Upper lobe of left lung (tissue), 6 donors: ENCODE data around the gene LRPPRC. TPM values are rescaled to one million over a fixed set of nuclear protein-coding genes. Genes with fewer than 3 reads are reported as not detected.
A peak's percentile ranks its signal among the peaks of the same experiment; 100 is the strongest.

ENCODE experiments used
- ATAC-seq, 2 donors: fragments of 200-7000 bp; cut with Tn5 transposase; one replicate each; pipeline ENCODE4 v1.9.1; 2022; ENCODE audit warnings: mild to moderate bottlenecking in 2 of 2, moderate library complexity in 2 of 2; ENCODE audit not compliant: low FRiP score in 2 of 2
- DNase-seq, 2 donors: peaks; one replicate each; pipeline ENCODE4 v3.0.0-alpha.2; 2019 to 2020
- H3K27ac ChIP-seq, 4 donors: fragments of 200-600 bp; sonication (generic); one replicate each; pipeline ENCODE4 v1.5.1; 2016 to 2019
- H3K27me3 ChIP-seq, 4 donors: fragments of 200-600 bp; sonication (generic); one replicate each; pipeline ENCODE4 v1.5.1; 2017 to 2019
- H3K36me3 ChIP-seq, 4 donors: fragments of 200-600 bp; sonication (generic); one replicate each; pipeline ENCODE4 v1.5.1; 2016 to 2019
- H3K4me1 ChIP-seq, 4 donors: fragments of 200-600 bp; sonication (generic); one replicate each; pipeline ENCODE4 v1.5.1; 2018 to 2019
- H3K4me3 ChIP-seq, 4 donors: fragments of 200-600 bp; sonication (generic); one replicate each; pipeline ENCODE4 v1.5.1; 2017 to 2019; ENCODE audit warnings: mild to moderate bottlenecking in 2 of 4, moderate library complexity in 1 of 4
- H3K9me3 ChIP-seq, 4 donors: fragments of 200-600 bp; sonication (generic); one replicate each; pipeline ENCODE4 v1.5.1; 2018 to 2019
- EP300 ChIP-seq, 4 donors: sonication (generic); formaldehyde crosslinking; IDR thresholded peaks; one replicate each; pipeline ENCODE4 v1.5.1; 2017; ENCODE audit warnings: antibody characterized with exemption in 4 of 4, control low read depth in 2 of 4
- POLR2A ChIP-seq, 4 donors: fragments of 450-650 bp; IDR thresholded peaks; one replicate each; pipeline ENCODE4 v1.5.1; 2016 to 2017; ENCODE audit warnings: antibody characterized with exemption in 4 of 4, mild to moderate bottlenecking in 2 of 4
- POLR2AphosphoS5 ChIP-seq, 2 donors: sonication (generic); formaldehyde crosslinking; IDR thresholded peaks; one replicate each; pipeline ENCODE4 v1.5.1; 2017; ENCODE audit warnings: antibody characterized with exemption in 2 of 2
- WGBS, 2 donors: methylation state at CpG; one replicate each; pipeline ENCODE4 v1.1.5; 2017 to 2018; 5-methylcytosine and 5-hydroxymethylcytosine counted together
- total RNA-seq, 6 donors: library from RNA; depleted of rRNA in 4 of 6; stranded (reverse); fragments of >200 nt in 4 of 6; gene quantifications; one replicate each; pipeline versions ENCODE4 v1.1.0 to v1.2.1, GENCODE V29; 2016 to 2021
- TF ChIP-seq, protein P1 (sequence below), 6 experiments: fragments of 450-650 bp in 4 of 6; fragments of 200-600 bp in 2 of 6; sonication (generic) in 2 of 6; IDR thresholded peaks; one replicate each; pipeline ENCODE4 v1.5.1; 2016 to 2019; ENCODE audit warnings: antibody characterized with exemption in 6 of 6
- donor health status: DM: no; HTN: no; CAD: no; lungs with moderate emphysema.
- donor health status: DM: no; HTN: yes; CAD: no; lungs with severe emphysema.

LRPPRC gene
- total RNA-seq, 6 donors from 2014 or later = 29.3 to 86.2 (median 47.2) TPM

DNA sequence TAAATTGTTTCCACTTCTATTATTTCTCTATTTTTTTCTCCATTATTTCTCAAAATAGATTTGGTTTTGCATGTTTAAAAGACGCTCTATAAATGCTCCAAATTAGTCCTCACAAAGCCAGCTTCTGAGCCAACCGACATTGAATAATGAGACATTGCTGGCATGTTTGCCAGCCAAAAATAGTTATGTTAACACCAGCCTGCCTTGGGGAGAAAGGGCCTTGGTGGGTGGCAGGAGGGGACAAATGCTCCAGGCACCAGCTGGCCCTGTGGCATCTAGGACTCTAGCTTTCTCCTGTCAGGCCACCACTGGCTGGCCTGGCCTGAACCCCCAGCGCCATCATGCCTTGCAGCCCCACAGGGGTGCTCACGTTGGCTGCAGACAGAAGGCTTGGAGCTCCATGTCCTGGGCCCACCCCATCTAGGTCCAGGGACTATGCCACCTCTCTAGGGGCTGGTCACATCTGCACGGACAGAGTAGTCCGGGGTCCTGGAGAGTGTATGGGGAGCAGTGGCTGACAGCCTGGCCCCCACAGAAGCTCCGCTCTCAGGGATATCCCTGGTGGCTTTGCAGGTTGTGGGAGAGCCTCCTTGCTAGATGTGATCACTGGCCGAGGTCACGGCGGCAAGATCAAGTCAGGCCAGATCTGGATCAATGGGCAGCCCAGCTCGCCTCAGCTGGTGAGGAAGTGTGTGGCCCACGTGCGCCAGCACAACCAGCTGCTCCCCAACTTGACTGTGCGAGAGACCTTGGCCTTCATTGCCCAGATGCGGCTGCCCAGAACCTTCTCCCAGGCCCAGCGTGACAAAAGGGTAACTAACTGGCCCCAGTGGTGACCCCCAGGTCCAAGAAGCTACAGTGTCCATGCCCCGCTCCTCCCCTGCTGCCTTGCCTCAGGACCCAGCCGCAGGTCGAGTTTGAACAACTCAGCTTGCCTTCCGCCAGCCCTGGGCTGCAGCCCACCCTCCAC, 144.5 kb downstream of the LRPPRC start:
- Histone ChIP-seq H3K9me3 (no peaks in the 10 kb centered on the region), H3K27me3 (no peaks in the 10 kb centered on the region), H3K36me3 (no peaks in the 10 kb centered on the region), H3K4me1 (no peaks in the 10 kb centered on the region), H3K27ac (no peak overlapping the region), H3K4me3 (no peak overlapping the region)
- WGBS, 2 donors = 86% methylated on average over 3 to 18 of the region's 20 CpGs
- TF ChIP-seq POLR2AphosphoS5 (IDR thresholded peaks at IDR 0.05) (no peak), POLR2A (IDR thresholded peaks at IDR 0.05) (no peak), EP300 (IDR thresholded peaks at IDR 0.05) (no peak)
- TF ChIP-seq, protein P1, sequence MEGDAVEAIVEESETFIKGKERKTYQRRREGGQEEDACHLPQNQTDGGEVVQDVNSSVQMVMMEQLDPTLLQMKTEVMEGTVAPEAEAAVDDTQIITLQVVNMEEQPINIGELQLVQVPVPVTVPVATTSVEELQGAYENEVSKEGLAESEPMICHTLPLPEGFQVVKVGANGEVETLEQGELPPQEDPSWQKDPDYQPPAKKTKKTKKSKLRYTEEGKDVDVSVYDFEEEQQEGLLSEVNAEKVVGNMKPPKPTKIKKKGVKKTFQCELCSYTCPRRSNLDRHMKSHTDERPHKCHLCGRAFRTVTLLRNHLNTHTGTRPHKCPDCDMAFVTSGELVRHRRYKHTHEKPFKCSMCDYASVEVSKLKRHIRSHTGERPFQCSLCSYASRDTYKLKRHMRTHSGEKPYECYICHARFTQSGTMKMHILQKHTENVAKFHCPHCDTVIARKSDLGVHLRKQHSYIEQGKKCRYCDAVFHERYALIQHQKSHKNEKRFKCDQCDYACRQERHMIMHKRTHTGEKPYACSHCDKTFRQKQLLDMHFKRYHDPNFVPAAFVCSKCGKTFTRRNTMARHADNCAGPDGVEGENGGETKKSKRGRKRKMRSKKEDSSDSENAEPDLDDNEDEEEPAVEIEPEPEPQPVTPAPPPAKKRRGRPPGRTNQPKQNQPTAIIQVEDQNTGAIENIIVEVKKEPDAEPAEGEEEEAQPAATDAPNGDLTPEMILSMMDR (IDR thresholded peaks at IDR 0.05) = no peak
- ATAC-seq (peak; percentile 23 to 45), DNase-seq (no peak)

DNA sequence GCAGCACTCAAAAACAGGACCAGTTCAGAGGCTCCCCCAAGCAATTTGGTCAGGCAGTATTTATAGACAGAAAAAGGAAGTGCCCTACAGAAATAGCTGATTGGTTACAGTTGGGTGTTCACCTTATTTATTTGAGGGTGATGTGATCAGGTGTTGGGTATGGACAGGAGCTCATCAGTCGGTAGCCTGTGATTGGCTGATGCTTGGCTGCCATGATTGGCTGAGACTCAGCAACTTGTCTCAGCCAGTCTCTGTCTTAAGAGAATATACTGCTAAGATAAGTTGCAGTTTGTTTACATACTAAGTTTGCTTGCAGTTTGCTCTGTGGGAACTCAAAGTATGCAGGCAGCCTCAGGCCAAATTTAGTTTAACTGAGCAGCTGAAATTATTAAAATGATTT, 147.6 kb downstream of the LRPPRC start:
- no peak for ATAC-seq
- 62 to 90% methylated on average over 1 of the region's 1 CpG for WGBS, 2 donors
- TF ChIP-seq, protein P1 (IDR thresholded peaks at IDR 0.05) = no peak
- no peak for TF ChIP-seq POLR2AphosphoS5 (IDR thresholded peaks at IDR 0.05)
- no peak for TF ChIP-seq POLR2A (IDR thresholded peaks at IDR 0.05)
- TF ChIP-seq EP300 (IDR thresholded peaks at IDR 0.05) = no peak
- no peaks in the 10 kb centered on the region for H3K9me3 ChIP-seq
- no peak for DNase-seq
- no peaks in the 10 kb centered on the region for H3K27me3 ChIP-seq
- no peak overlapping the region for H3K4me3 ChIP-seq
- no peaks in the 10 kb centered on the region for H3K36me3 ChIP-seq
- H3K27ac ChIP-seq = no peak overlapping the region
- no peaks in the 10 kb centered on the region for H3K4me1 ChIP-seq

DNA sequence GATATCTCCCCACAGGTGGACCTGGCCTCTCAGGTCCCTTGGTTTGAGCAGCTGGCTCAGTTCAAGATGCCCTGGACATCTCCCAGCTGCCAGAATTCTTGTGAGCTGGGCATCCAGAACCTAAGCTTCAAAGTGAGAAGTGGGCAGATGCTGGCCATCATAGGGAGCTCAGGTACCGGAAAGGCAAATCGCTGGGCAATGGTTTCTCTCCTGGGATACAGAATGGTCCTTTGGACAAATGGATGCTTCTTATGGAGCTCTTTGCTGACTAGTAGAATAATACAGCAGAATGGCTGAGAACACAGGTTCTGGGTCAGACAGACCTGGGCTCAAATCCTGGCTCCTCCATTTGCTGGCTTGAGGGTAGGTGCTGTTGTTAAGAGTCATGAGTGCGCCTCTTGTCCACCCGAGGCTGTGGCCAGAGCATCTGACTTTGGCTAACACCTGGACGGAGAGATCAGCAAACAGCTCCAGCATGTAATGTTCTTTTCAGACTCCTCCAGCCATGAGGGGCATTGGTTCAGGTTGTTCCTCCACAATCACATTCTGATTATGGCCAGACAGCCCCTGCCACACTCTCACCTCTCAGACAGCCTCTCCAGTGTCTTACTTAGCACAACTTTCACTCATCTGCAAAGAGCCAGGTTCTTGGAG, 149.5 kb downstream of the LRPPRC start:
- Histone ChIP-seq H3K4me3 (no peak overlapping the region), H3K36me3 (no peaks in the 10 kb centered on the region), H3K4me1 (no peaks in the 10 kb centered on the region), H3K27ac (no peak overlapping the region), H3K9me3 (no peaks in the 10 kb centered on the region), H3K27me3 (no peaks in the 10 kb centered on the region)
- DNase-seq (no peak), ATAC-seq (no peak)
- TF ChIP-seq, protein P1 (IDR thresholded peaks at IDR 0.05) = no peak
- no peak for TF ChIP-seq EP300 (IDR thresholded peaks at IDR 0.05)
- TF ChIP-seq POLR2AphosphoS5 (IDR thresholded peaks at IDR 0.05) = no peak
- TF ChIP-seq POLR2A (IDR thresholded peaks at IDR 0.05) = no peak
- 81 to 87% methylated on average over 4 to 5 of the region's 5 CpGs for WGBS, 2 donors

DNA sequence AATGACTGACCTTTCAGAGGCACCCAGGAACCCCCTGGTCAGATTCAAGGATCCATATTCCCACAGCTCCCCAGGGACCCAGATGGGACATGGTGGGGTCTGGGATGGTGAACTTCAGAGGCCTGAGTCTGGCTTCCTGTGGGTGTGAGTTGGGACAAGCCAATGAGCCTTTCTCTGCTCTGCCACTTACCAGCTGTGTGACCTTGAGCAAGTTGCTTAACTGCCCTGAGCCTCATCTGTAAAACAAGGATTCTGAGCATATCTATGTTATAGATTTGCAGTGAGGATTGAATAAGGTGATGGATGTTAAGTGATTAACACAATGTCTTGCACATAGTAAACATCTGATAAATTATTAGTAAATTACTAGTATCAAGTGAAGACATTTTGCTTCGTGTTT, 150.6 kb downstream of the LRPPRC start:
- Histone ChIP-seq H3K4me1 (no peaks in the 10 kb centered on the region), H3K27me3 (no peaks in the 10 kb centered on the region), H3K9me3 (no peaks in the 10 kb centered on the region), H3K4me3 (no peak overlapping the region), H3K36me3 (no peaks in the 10 kb centered on the region), H3K27ac (no peak overlapping the region)
- WGBS, 2 donors = 81% methylated on average over 1 of the region's 1 CpG
- ATAC-seq (no peak), DNase-seq (no peak)
- TF ChIP-seq POLR2AphosphoS5 (IDR thresholded peaks at IDR 0.05) = no peak
- TF ChIP-seq, protein P1 (IDR thresholded peaks at IDR 0.05) = no peak
- no peak for TF ChIP-seq POLR2A (IDR thresholded peaks at IDR 0.05)
- no peak for TF ChIP-seq EP300 (IDR thresholded peaks at IDR 0.05)
